HG02973 (cell line): ENCODE results near the gene CCDC179.

ENCODE experiments used
- ATAC-seq: cut with Tn5 transposase; IDR thresholded peaks from one replicate; pipeline ENCODE4 v1.9.1; 2021; ENCODE audit warnings: moderate library complexity; ENCODE audit not compliant: unreplicated experiment

Gene CCDC179

GRCh38 chr11:22860241-22860640 is at the start of gene CCDC179:
CCDC179 (minus strand) TSS chr11:22860474; CDS start chr11:22860421, 53 bp downstream.
- ATAC-seq: no peak

GRCh38 chr11:22903782-22904181 is 43.5 kb upstream of the CCDC179 start:
- no peak for ATAC-seq

DNA sequence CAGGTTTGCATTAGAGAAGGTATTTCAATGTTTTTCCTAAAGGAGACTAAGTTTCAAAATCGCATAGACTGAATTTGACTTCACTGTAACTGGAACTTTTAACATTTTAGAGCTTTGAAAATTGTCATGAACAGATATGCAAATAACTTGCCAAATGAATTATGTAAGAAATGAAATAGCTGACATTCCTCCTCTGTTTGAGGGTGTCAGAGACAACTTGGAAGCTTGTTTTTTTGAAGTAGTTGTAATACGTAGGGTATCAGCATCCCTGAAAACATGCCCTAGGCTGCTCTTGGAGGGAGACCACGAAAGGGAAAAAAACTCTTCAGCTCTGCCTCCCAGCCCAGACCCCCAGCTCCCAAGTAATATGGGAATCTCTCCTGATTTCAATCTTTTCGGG is 41.3 kb upstream of the CCDC179 start:
- no peak for ATAC-seq

- no peak for ATAC-seq
These were observed 40.7 kb upstream of the CCDC179 start for GRCh38 chr11:22900764-22901486.

- ATAC-seq: no peak
These were observed 37.8 kb upstream of the CCDC179 start for GRCh38 chr11:22898036-22898435.

- no peak for ATAC-seq
These were observed 30.0 kb upstream of the CCDC179 start for GRCh38 chr11:22890227-22890626.

DNA sequence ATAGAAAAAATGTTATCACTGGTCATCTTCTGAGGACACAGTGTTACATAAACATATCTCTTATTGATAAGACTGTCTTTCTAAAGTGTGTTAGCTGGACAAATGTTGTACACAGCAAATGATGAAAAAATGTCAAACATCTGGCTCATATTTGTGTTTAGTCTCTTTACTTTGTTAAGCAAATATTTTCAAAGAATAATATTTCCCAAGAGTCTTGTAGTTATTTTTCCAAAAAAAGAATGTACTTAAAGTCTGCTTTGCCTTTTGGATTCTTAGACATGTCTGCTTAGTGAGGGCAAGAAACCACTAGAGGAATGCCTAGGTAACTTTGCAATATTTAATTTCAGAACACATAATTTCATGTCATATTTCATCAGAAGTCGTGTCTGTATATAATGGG is 23.9 kb upstream of the CCDC179 start:
- no peak for ATAC-seq

DNA sequence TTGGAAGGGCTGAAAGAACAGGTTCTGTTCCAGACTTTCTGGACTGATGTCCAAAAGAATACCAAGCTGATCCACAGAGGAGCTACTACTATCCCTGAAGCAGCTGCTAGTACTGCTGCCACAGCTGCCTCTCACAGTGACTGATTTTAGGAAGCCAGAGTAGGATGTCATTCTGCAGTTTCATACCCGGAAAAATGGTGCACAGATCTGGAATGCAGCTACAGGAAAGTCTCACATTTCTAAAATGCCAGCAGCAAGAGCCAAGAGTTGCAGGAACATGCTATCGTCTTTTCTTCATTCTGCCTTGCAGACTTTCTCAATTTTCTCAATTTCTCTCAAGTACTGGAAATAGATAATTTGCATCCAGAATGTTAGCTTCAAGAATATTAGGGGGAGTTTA is 19.4 kb upstream of the CCDC179 start:
- no peak for ATAC-seq

- no peak for ATAC-seq
These were observed 18.3 kb upstream of the CCDC179 start for GRCh38 chr11:22878604-22879003.

DNA sequence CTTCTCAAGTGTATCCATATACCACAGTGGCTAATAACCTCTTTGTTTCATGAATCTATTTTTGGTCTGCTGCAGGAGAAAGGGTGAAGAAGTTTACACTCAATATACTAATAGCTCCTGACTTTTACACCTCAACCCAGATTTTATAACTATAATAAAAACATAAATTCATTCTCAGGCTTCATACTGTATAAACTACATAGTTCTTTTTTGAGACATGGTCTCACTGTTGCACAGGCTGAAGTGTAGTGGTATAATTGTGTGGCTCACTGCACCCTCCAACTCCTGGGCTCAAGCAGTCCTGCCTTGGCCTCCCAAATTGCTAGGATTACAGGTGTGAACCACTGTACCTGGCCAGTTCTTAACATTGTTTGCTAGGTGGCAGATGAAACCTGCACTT is 17.8 kb upstream of the CCDC179 start:
- ATAC-seq: no peak

DNA sequence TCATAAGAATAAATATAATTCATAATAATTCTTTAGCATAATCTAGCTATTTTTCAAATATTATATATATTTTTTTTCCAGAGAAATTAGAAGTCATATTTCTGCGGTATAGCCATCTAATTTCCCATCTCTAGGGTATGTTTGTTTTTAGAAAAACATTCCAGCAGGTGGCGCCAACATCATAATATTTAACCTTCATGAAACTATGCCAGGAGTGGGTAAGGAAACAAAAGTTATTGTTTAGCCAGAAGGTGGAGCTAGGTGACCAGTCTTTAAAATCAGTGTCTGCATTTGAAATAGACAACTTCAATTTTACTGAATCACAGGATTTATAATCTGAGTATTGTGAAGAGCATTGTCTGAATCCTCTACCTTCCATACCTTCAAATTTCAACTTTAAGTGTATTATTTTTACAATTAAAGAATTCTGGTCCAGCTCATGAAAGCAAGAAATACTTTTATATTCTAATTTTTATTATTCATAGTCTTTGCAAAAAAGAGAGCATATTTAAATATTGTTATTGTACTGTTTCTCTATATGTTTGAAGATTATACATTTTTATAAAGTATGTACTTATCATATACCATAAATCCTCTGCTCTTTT is 15.7 kb upstream of the CCDC179 start:
- peak; percentile 98 for ATAC-seq

- peak; percentile 44 for ATAC-seq
These were observed 9.1 kb upstream of the CCDC179 start for GRCh38 chr11:22869325-22869724.

DNA sequence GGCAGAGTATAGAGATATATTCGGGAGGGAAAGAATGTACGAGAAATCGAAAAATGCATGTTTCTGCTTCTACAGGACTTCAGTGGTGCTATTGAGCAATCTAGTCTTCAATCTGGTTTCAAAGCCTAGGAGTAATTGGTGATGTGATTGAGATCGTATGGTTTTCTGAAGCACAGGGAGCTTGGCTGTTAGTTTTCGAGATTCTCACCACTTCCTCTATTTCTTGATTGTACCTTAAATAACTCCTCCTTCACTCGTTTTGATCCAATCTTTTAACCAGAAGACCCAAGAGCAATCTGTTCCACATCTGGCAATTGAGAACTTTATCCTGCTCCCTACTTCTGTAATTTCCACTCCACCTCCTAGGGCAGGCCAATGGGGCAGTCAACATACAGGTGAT is 518 bp downstream of the CCDC179 start:
- no peak for ATAC-seq

- no peak for ATAC-seq
These were observed 8.8 kb downstream of the CCDC179 start for GRCh38 chr11:22851477-22851876.

DNA sequence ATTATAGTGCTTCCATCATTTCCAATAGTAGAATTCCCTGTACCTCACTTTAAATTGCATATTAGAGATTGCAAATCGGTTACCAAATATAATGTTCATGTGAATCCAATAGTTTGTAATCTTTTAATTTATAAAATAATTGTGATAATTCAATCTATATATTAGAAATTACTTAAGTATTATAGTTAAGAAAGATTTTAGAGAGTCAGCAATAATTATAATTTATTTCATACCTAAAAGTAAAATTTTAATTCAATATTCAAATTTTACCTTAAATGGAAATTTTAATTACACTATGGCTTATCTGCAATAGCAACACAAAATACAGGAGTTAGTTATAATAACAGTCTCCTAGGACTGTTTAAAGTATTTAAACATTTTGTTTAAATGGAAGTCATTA is 13.5 kb downstream of the CCDC179 start:
- no peak for ATAC-seq

GRCh38 chr11:22832315-22833015 is 27.8 kb downstream of the CCDC179 start:
- no peak for ATAC-seq

- no peak for ATAC-seq
These were observed 30.2 kb downstream of the CCDC179 start for GRCh38 chr11:22830082-22830414.

DNA sequence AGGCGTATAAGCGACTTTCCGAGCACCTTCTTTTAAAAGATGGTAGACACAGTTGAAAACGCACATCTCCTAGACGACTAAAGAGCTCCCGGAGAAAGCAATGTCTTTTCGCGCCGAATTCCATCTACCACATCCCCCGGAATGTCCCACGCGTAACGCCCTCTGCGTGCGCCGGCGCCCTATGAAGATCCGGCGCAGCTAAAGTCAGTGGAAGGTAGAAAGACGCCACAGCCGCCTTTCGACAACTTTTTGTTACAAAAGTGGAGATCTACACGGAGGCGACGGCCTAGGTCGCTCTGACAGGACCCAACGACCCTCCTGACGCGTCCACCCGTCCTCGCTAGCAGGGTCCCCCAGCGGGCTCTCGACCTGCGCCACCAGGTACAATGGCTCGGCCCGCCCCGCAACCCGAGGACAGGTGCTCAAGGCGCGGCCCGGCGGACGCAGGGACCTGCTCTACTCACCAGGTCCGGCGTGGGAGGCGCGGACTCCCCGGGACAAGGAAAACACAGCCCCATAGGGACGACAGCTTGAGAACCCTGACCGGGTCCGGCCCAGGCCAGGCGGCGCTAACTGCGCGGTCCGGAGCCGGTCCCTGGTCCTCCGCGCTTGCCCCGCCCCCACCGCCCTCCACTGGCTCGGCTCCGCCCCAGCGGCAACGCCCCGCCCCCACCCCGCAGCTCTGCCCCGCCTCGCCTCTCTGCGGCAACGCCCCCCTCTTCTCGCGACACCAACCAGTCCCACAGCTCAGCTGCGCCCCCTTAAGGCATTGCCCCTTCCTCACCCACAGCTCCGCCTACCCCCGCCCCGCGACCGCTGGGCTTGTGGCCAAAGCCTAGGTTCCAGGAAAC is 30.8 kb downstream of the CCDC179 start, which contains the start of gene SVIP:
Gene SVIP, minus strand, starts transcription at position 571 of the 851 bp plus-strand sequence. Its CDS starts 53 bp downstream, at position 518.
- peak; percentile 91 for ATAC-seq

DNA sequence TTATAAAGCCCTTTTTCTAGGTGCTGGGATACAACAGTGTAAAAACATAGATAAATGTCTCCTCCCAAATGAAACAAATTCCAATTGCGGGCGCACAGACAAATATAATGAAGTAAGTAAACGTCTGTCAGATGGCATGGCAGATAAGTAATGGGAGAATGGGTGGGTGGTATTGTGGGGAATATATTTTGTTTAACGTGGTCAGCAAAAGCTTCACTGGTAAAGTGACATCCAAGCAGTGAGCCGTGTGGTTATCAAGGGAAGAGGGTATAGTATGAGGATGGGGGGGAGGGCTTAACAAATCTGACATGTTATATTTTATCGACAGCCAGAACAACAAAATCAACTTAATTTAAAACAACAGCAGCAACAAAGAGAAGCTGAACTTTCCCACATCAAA is 31.9 kb downstream of the CCDC179 start:
- ATAC-seq: no peak

DNA sequence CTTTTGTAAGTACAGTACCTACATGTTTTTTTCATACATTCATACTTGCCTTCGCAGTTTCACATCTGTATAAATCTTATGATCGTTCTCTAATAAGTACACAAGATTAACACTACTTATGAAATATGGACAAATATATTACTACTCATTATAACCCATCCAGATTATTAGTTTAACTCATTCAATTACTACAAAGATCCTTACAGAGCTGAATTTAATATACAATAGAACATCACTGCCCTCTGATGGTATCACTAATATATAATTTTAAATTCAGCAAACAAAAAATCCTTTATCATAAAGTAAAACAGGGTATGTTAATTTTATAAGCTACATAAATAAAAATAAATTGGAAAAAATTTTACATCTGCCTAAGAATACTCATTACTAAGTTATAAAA is 38.1 kb downstream of the CCDC179 start:
- ATAC-seq: no peak

- ATAC-seq: no peak
These were observed 50.4 kb downstream of the CCDC179 start for GRCh38 chr11:22809893-22810292.
